Activated T-helper 1 cell treated with anti-CD3 and anti-CD28 coated beads, Interleukin-2, amount 50 U/mL, for 16 hours (primary cell): ENCODE measurements around the gene ZNF679.
"Not testable (repeated sequence)": the region's sequence is repeated elsewhere in the genome, so short reads cannot be mapped to it uniquely, and the experiment has no call there.

Source experiments
- DNase-seq, 2 donors: peaks; one replicate each; pipeline ENCODE4 v3.0.0-alpha.2; 2020; ENCODE audit warnings: low read depth in 1 of 2, low spot score in 1 of 2

The ZNF679 gene

DNA sequence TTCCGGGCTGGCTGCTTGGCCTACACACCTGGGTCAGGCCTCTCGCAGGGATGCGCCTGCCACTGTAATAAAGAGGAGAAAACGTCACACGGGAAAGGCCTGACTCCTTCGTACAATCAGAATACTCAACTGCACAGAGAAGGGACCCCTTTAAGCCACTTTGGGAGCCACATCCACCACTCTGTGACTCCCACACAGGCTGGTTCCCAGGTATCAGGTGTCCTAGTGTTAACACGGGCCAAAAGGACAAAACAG, 79.7 kb downstream of the ZNF679 start:
- no peak for DNase-seq

GRCh38 chr7:64310426-64310825, 82.2 kb downstream of the ZNF679 start:
- DNase-seq = no peak

GRCh38 chr7:64312826-64313225, 84.6 kb downstream of the ZNF679 start:
- DNase-seq = no peak

- DNase-seq = peak; percentile 64 to 77
These were observed 85.6 kb downstream of the ZNF679 start, which contains the start of gene ZNF736 for GRCh38 chr7:64313740-64314491. ZNF736 (plus strand) TSS chr7:64313961; CDS start chr7:64314151, 190 bp downstream.

- DNase-seq = no peak
These were observed 86.3 kb downstream of the ZNF679 start for GRCh38 chr7:64314566-64314965.

DNA sequence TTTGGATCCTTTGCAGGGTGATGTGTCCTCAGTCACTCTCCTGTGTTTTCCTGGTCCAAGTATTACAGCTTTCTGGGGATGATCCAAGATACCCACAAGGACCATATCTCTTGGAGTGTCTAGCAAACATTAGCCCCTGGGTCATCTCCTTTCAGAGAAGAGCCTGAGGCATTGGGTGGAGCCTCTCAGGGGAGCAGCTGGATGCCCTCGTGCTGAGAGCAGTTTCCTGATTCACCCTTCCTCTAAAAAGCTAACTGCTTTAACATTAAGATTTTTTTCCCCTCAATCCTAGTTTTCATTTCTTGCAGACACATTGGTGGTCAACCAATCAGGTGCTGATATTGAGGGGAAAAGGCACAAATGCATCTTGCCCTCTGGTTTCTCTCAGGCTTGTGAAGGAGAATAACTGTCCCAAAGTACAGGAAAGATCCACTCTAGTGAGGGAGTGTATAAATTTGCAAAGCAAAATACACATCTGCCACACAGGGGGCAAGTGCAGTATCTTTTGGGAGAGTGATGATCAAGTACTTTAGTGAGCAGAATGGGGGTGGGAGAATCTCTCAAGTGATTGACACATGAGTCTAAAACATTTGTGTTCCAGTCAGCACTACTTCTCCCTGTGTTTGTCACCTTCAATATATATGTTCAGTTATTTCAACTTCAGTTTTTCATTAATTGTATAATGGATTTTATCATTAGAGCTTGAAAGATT, 87.9 kb downstream of the ZNF679 start:
- not testable (repeated sequence) for DNase-seq
